Transverse colon (tissue), 4 donors: Measurements from ENCODE around the gene PPP6R3. TPM values are rescaled to one million over a fixed set of nuclear protein-coding genes. Genes with fewer than 3 reads are reported as not detected.

ENCODE experiments used
- DNase-seq: peaks from one replicate; pipeline ENCODE4 v3.0.0-alpha.2; 2019
- H3K27ac ChIP-seq, 4 donors: fragments of 200-600 bp; sonication (generic); 2 replicates each; pipeline ENCODE4 v1.5.1; 2016 to 2018; ENCODE audit warnings: inconsistent platforms in 4 of 4
- H3K27me3 ChIP-seq: fragments of 200-600 bp; sonication (generic); 2 replicates; pipeline ENCODE4 v1.5.1; 2017; ENCODE audit warnings: inconsistent platforms
- H3K36me3 ChIP-seq, 4 donors: fragments of 200-600 bp; sonication (generic); 2 replicates each; pipeline ENCODE4 v1.5.1; 2017 to 2019; ENCODE audit warnings: inconsistent platforms in 4 of 4
- H3K4me1 ChIP-seq, 4 donors: fragments of 200-600 bp; sonication (generic); 2 replicates each; pipeline ENCODE4 v1.5.1; 2017 to 2020; ENCODE audit warnings: inconsistent platforms in 4 of 4
- H3K4me3 ChIP-seq, 4 donors: fragments of 200-600 bp; sonication (generic); 1 replicate in 1 of 4; 2 replicates in 3 of 4; pipeline versions ENCODE4 v1.5.1 to v1.6.1; 2017 to 2019; ENCODE audit warnings: inconsistent platforms in 4 of 4
- H3K9me3 ChIP-seq, 2 donors: fragments of 200-600 bp; sonication (generic); 2 replicates each; pipeline ENCODE4 v1.5.1; 2017 to 2019; ENCODE audit warnings: inconsistent platforms in 2 of 2
- EP300 ChIP-seq: sonication (generic); formaldehyde crosslinking; IDR thresholded peaks from one replicate; pipeline ENCODE4 v1.6.1; 2017; ENCODE audit warnings: antibody characterized with exemption, low read depth
- POLR2A ChIP-seq: fragments of 450-650 bp; IDR thresholded peaks from one replicate; pipeline ENCODE4 v1.6.1; 2016; ENCODE audit warnings: antibody characterized with exemption, mild to moderate bottlenecking, moderate library complexity
- POLR2AphosphoS5 ChIP-seq, 3 donors: sonication (generic); formaldehyde crosslinking; IDR thresholded peaks; one replicate each; pipeline ENCODE4 v1.6.1; 2016; ENCODE audit warnings: antibody characterized with exemption in 3 of 3
- WGBS, 2 donors: methylation state at CpG; one replicate each; pipeline ENCODE4 v1.1.5; 2018; ENCODE audit warnings: low coverage in 1 of 2; 5-methylcytosine and 5-hydroxymethylcytosine counted together
- in situ Hi-C, 4 donors: fragments of 200-750 bp; cut with MboI; loops; one replicate each; pipeline versions ENCODE4 v1.15.0 to v1.15.1; 2017; ENCODE audit warnings: low sequenced_read_pairs in 3 of 4, low pct_ligation_motif_present in 1 of 4, low pct_unique_long_range_greater_than_20kb in 1 of 4
- intact Hi-C: fragments of 100-400 bp; cut with DNase I; formaldehyde crosslinking; loops from one replicate; pipeline ENCODE4 v1.15.1; 2023; ENCODE audit warnings: low total_unique reads
- total RNA-seq, 4 donors: library from RNA; depleted of rRNA; stranded (reverse); fragments of >200 nt; gene quantifications; one replicate each; pipeline ENCODE4 v1.1.0, GENCODE V29; 2016
- TF ChIP-seq, protein P1 (sequence below), 5 experiments: fragments of 200-600 bp in 3 of 5; fragments of 450-650 bp in 2 of 5; sonication (generic) in 3 of 5; IDR thresholded peaks; 1 replicate in 2 of 5; 2 replicates in 3 of 5; pipeline ENCODE4 v1.5.1; 2016 to 2017; ENCODE audit warnings: antibody characterized with exemption in 5 of 5, inconsistent platforms in 3 of 5, mild to moderate bottlenecking in 2 of 5, moderate library complexity in 1 of 5

The PPP6R3 gene
- total RNA-seq, 4 donors from 2014 or later = 89.8 to 158 (median 117) TPM

DNA sequence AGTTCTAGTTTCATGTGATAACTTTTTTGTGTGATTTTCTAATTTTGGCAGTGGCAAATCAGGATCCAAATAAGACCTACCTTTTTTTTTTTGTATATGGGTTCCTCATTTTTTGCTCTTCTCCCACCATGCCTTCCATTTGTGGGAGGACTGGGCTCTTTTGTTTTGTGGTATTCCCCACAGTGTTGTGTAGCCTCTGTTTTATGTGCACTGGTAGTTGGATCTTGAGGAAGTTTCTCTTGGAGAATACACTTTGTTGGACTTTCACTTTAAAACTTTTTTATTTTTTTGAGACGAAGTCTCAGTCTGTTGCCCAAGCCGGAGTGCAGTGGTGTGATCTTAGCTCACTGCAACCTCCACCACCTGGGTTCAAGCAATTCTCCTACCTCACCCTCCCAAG is 39.7 kb downstream of the PPP6R3 start:
- 69% methylated on average over 2 of the region's 2 CpGs; no CpG with 5 or more reads in 1 of the 2 donors for WGBS, 2 donors
- no peak for DNase-seq
- Histone ChIP-seq H3K36me3 (no peaks in the 10 kb centered on the region), H3K4me3 (no peak overlapping the region), H3K27ac (no peak overlapping the region), H3K27me3 (no peaks in the 10 kb centered on the region), H3K4me1 (peaks cover 56 to 77% (median 57%) of the 10 kb centered on the region in 4 donors), H3K9me3 (no peaks in the 10 kb centered on the region)
- in situ Hi-C loops = no loop called here
- intact Hi-C loops = no loop called here
- TF ChIP-seq EP300 = no peak
- no peak for TF ChIP-seq POLR2A
- TF ChIP-seq POLR2AphosphoS5 (IDR thresholded peaks at IDR 0.05) = no peak
- TF ChIP-seq, protein P1, sequence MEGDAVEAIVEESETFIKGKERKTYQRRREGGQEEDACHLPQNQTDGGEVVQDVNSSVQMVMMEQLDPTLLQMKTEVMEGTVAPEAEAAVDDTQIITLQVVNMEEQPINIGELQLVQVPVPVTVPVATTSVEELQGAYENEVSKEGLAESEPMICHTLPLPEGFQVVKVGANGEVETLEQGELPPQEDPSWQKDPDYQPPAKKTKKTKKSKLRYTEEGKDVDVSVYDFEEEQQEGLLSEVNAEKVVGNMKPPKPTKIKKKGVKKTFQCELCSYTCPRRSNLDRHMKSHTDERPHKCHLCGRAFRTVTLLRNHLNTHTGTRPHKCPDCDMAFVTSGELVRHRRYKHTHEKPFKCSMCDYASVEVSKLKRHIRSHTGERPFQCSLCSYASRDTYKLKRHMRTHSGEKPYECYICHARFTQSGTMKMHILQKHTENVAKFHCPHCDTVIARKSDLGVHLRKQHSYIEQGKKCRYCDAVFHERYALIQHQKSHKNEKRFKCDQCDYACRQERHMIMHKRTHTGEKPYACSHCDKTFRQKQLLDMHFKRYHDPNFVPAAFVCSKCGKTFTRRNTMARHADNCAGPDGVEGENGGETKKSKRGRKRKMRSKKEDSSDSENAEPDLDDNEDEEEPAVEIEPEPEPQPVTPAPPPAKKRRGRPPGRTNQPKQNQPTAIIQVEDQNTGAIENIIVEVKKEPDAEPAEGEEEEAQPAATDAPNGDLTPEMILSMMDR (IDR thresholded peaks at IDR 0.05) = no peak

DNA sequence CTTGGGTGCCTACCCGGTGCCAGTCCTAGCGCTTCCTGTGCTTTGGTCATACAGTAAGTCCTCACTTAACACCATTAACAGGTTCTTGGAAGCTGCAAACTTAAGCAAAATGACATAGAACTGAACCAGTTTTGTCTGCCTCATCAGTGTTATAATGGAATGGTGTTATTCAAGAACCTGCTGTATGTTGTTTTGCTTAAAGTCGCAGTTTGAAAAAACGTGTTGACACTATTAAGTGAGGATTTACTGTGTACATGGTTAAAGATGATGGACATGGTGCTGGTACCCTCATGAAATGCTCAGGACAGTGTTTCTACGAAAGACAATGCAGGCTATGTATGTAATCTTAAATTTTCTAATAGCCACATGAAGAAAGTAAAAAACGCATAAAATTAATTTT is 41.3 kb downstream of the PPP6R3 start:
- intact Hi-C loops = no loop called here
- WGBS, 2 donors = 91% methylated on average over 6 of the region's 6 CpGs
- H3K4me1 ChIP-seq = peaks cover 53 to 85% (median 67%) of the 10 kb centered on the region in 4 donors
- TF ChIP-seq, protein P1 (IDR thresholded peaks at IDR 0.05) = no peak
- TF ChIP-seq POLR2A (no peak), EP300 (no peak), POLR2AphosphoS5 (IDR thresholded peaks at IDR 0.05) (no peak)
- no peak overlapping the region for H3K27ac ChIP-seq
- DNase-seq = no peak
- no peaks in the 10 kb centered on the region for H3K36me3 ChIP-seq
- no peaks in the 10 kb centered on the region for H3K9me3 ChIP-seq
- in situ Hi-C loops = no loop called here
- no peak overlapping the region for H3K4me3 ChIP-seq
- no peaks in the 10 kb centered on the region for H3K27me3 ChIP-seq

DNA sequence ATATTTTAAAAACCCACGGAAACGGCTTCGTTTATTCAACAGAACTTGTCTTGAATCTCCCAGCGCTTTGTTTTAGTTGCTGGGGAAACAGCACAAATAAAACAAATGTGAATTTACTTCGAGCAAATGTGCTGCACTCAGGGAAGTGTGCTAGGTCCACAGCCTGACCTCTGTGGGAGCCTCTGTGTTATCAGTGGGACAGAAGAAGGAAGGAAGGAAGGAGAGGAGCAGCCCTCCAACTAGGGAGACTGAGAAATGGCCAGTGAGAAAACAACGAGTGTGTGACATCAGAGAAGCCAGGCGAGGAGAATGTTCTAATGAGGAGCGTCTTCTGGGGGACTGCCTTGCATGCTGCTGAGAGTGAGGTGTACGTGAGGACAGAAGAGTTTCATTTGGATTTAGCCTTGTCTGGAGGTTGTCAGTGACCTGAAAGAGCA is 42.7 kb downstream of the PPP6R3 start:
- Histone ChIP-seq H3K4me3 (no peak overlapping the region), H3K4me1 (peaks cover 44 to 77% (median 60%) of the 10 kb centered on the region in 4 donors), H3K9me3 (no peaks in the 10 kb centered on the region), H3K27me3 (no peaks in the 10 kb centered on the region), H3K27ac (peak overlapping the region; percentile 40 to 59 (median 47)), H3K36me3 (no peaks in the 10 kb centered on the region)
- DNase-seq = no peak
- WGBS, 2 donors = 48 to 53% methylated on average over 9 of the region's 9 CpGs
- TF ChIP-seq, protein P1 (IDR thresholded peaks at IDR 0.05) = no peak
- TF ChIP-seq POLR2AphosphoS5 (IDR thresholded peaks at IDR 0.05) (no peak), POLR2A (no peak), EP300 (no peak)
- intact Hi-C loops (no loop called here), in situ Hi-C loops (no loop called here)

DNA sequence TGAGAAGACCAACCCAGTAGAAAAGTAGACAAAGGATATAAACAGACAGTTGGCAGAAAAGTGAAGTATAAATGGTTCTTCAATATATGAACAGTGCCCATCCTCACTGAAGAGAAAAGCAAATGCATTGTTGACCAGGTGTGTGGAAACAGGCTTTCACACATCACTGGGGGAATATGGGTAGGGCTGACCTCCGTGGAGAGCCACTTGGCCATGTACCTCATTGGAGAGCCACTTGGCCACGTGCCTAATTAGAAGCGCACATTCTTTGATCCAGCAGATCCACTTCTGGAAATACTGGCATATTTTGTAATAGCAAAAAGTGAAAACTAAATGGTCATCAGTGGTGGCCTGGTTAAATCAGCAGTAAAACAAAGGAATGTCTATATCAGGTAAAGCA is 43.2 kb downstream of the PPP6R3 start:
- H3K27ac ChIP-seq = peak overlapping the region; percentile 40 to 59 (median 47)
- in situ Hi-C loops = no loop called here
- no peaks in the 10 kb centered on the region for H3K27me3 ChIP-seq
- H3K4me1 ChIP-seq = peaks cover 41 to 77% (median 56%) of the 10 kb centered on the region in 4 donors
- DNase-seq = no peak
- TF ChIP-seq, protein P1 (IDR thresholded peaks at IDR 0.05) = no peak
- TF ChIP-seq POLR2AphosphoS5 (IDR thresholded peaks at IDR 0.05) (no peak), POLR2A (no peak), EP300 (no peak)
- no peaks in the 10 kb centered on the region for H3K9me3 ChIP-seq
- intact Hi-C loops = no loop called here
- H3K4me3 ChIP-seq = no peak overlapping the region
- WGBS, 2 donors = 62 to 64% methylated on average over 2 to 3 of the region's 3 CpGs
- H3K36me3 ChIP-seq = no peaks in the 10 kb centered on the region
